Measurements from ENCODE around the gene LGR5.
"Not testable (repeated sequence)": the region's sequence is repeated elsewhere in the genome, so short reads cannot be mapped to it uniquely, and the experiment has no call there.

LGR5 gene

GRCh38 chr12:71477609-71478008, 38.0 kb downstream of the LGR5 start:
- no peak for DNase-seq

- DNase-seq = no peak
Observed at GRCh38 chr12:71478270-71478669, 38.7 kb downstream of the LGR5 start.

- DNase-seq = no peak
Observed at GRCh38 chr12:71484272-71484905, 44.8 kb downstream of the LGR5 start.

GRCh38 chr12:71490844-71491243, 51.2 kb downstream of the LGR5 start:
- not testable (repeated sequence) for DNase-seq

- DNase-seq = no peak
Observed at GRCh38 chr12:71492604-71493003, 53.0 kb downstream of the LGR5 start.

GRCh38 chr12:71499834-71500233, 60.2 kb downstream of the LGR5 start:
- no peak for DNase-seq

- no peak for DNase-seq
Observed at GRCh38 chr12:71503579-71504391, 64.2 kb downstream of the LGR5 start.

GRCh38 chr12:71504476-71504875, 64.9 kb downstream of the LGR5 start:
- no peak for DNase-seq

GRCh38 chr12:71509705-71510104, 70.1 kb downstream of the LGR5 start:
- DNase-seq = no peak

GRCh38 chr12:71517145-71517846, 77.7 kb downstream of the LGR5 start:
- peak; percentile 61 for DNase-seq

GRCh38 chr12:71521125-71521524, 81.5 kb downstream of the LGR5 start:
- DNase-seq = no peak

GRCh38 chr12:71524626-71525025, 85.0 kb downstream of the LGR5 start:
- no peak for DNase-seq

- DNase-seq = no peak
Observed at GRCh38 chr12:71533703-71534102, 94.1 kb downstream of the LGR5 start.

GRCh38 chr12:71536279-71536938, 96.8 kb downstream of the LGR5 start:
- no peak for DNase-seq

- no peak for DNase-seq
Observed at GRCh38 chr12:71536939-71537622, 97.5 kb downstream of the LGR5 start.

GRCh38 chr12:71538807-71539206, 99.2 kb downstream of the LGR5 start:
- DNase-seq = no peak

- no peak for DNase-seq
Observed at GRCh38 chr12:71541583-71541982, 102.0 kb downstream of the LGR5 start.

GRCh38 chr12:71546322-71546861, 106.8 kb downstream of the LGR5 start:
- DNase-seq = no peak

- no peak for DNase-seq
Observed at GRCh38 chr12:71548893-71549292, 109.3 kb downstream of the LGR5 start.

GRCh38 chr12:71551529-71551928, 111.9 kb downstream of the LGR5 start:
- no peak for DNase-seq

GRCh38 chr12:71552728-71553501, 113.3 kb downstream of the LGR5 start:
- peak; percentile 92 for DNase-seq

GRCh38 chr12:71555191-71555590, 115.6 kb downstream of the LGR5 start:
- no peak for DNase-seq

Measured in islet precursor cell (in vitro differentiated cells).